Kidney (tissue), 14 donors: ENCODE data around the gene SLC7A8. TPM values are rescaled to one million over a fixed set of nuclear protein-coding genes. Genes with fewer than 3 reads are reported as not detected.
"Not testable (repeated sequence)": the region's sequence is repeated elsewhere in the genome, so short reads cannot be mapped to it uniquely, and the experiment has no call there.

Experiments
- DNase-seq, 5 donors: peaks; one replicate each; pipeline ENCODE4 v3.0.0-alpha.2; 2013 to 2020
- FAIRE-seq: peaks from 2 replicates; lab custom pipeline; 2012; peaks lifted over from hg19 to GRCh38; lab: Jason Lieb, UNC
- H3K27ac ChIP-seq, 2 donors: one replicate each; pipeline ENCODE4 v1.7.0; 2013; ENCODE audit warnings: low read depth in 2 of 2, low read length in 2 of 2, inconsistent platforms in 1 of 2
- H3K27me3 ChIP-seq: one replicate; pipeline ENCODE4 v1.7.1; 2013; ENCODE audit warnings: low read length, inconsistent platforms; ENCODE audit not compliant: control insufficient read depth, insufficient read depth
- H3K36me3 ChIP-seq, 3 donors: one replicate each; pipeline versions ENCODE4 v1.7.0 to v1.7.1; 2013; ENCODE audit warnings: low read length in 3 of 3, control low read depth in 1 of 3, inconsistent platforms in 1 of 3; ENCODE audit not compliant: insufficient read depth in 3 of 3, control insufficient read depth in 2 of 3
- H3K4me1 ChIP-seq, 3 donors: one replicate each; pipeline versions ENCODE4 v1.7.0 to v1.7.1; 2013; ENCODE audit warnings: low read length in 3 of 3, inconsistent platforms in 1 of 3, low read depth in 1 of 3; ENCODE audit not compliant: control insufficient read depth in 2 of 3, insufficient read depth in 2 of 3
- H3K4me3 ChIP-seq, 3 donors: one replicate each; pipeline versions ENCODE4 v1.7.0 to v1.8.1; 2013; ENCODE audit warnings: low read length in 3 of 3, control low read depth in 1 of 3, inconsistent platforms in 1 of 3
- H3K9ac ChIP-seq, 3 donors: one replicate each; pipeline versions ENCODE4 v1.7.0 to v1.7.1; 2013; ENCODE audit warnings: low read length in 3 of 3, control low read depth in 1 of 3, inconsistent platforms in 1 of 3
- H3K9me3 ChIP-seq, 3 donors: one replicate each; pipeline versions ENCODE4 v1.7.0 to v1.7.1; 2013; ENCODE audit warnings: low read length in 3 of 3, control low read depth in 1 of 3, inconsistent platforms in 1 of 3; ENCODE audit not compliant: control insufficient read depth in 2 of 3, insufficient read depth in 1 of 3
- intact Hi-C: fragments of 100-400 bp; cut with DNase I; formaldehyde crosslinking; loops from one replicate; pipeline ENCODE4 v1.11.1; 2022
- polyA plus RNA-seq: library from polyadenylated mRNA; stranded (reverse); fragments of 350-450 nt; fragmentation: Illumina TruSeq; extraction: RNeasy Lipid Tissue Mini Kit (QIAGEN cat#74804); gene quantifications from one replicate; pipeline ENCODE4 v1.2.3, GENCODE V29; 2014; ENCODE audit warnings: low read depth, low replicate concordance; ENCODE audit not compliant: insufficient read depth
- total RNA-seq: library from RNA; stranded (reverse); fragmentation: NEBNext Ultra II Directional; extraction: Animal tissue kit (Norgen Biotek cat#: 25700); gene quantifications from one replicate; pipeline ENCODE4 v1.2.1, GENCODE V29; 2021
- TF ChIP-seq, protein P1 (sequence below): IDR thresholded peaks from 3 replicates; pipeline ENCODE4 v1.5.1; 2012; ENCODE audit warnings: mild to moderate bottlenecking, moderate library complexity, borderline replicate concordance; ENCODE audit not compliant: insufficient read depth; ENCODE audit errors: extremely low read depth
- donor health status: control.
- donor health status: control.
- donor health status: control.
- donor health status: control.
- donor health status: control.
- donor health status: DM: yes; HTN: yes; CAD: no.
- donor health status: Normal renal cell carcinoma (clear cell type).

SLC7A8 gene
- total and polyA plus RNA-seq, 2 donors from 2014 or later, result 22.9 to 210 TPM

- Histone ChIP-seq H3K36me3 (no peaks in the 10 kb centered on the region), H3K9ac (no peak overlapping the region), H3K9me3 (no peaks in the 10 kb centered on the region), H3K4me1 (no peaks in the 10 kb centered on the region), H3K27ac (no peak overlapping the region), H3K4me3 (no peak overlapping the region), H3K27me3 (no peaks in the 10 kb centered on the region)
- FAIRE-seq (no peak), DNase-seq (peak in 2 of 5 donors; percentile 6 to 10)
- intact Hi-C loops, result no loop called here
- TF ChIP-seq, protein P1, sequence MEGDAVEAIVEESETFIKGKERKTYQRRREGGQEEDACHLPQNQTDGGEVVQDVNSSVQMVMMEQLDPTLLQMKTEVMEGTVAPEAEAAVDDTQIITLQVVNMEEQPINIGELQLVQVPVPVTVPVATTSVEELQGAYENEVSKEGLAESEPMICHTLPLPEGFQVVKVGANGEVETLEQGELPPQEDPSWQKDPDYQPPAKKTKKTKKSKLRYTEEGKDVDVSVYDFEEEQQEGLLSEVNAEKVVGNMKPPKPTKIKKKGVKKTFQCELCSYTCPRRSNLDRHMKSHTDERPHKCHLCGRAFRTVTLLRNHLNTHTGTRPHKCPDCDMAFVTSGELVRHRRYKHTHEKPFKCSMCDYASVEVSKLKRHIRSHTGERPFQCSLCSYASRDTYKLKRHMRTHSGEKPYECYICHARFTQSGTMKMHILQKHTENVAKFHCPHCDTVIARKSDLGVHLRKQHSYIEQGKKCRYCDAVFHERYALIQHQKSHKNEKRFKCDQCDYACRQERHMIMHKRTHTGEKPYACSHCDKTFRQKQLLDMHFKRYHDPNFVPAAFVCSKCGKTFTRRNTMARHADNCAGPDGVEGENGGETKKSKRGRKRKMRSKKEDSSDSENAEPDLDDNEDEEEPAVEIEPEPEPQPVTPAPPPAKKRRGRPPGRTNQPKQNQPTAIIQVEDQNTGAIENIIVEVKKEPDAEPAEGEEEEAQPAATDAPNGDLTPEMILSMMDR, result no peak
Measured at GRCh38 chr14:23207146-23207540, 23.7 kb upstream of the SLC7A8 start.

GRCh38 chr14:23206422-23207145, 23.1 kb upstream of the SLC7A8 start:
- H3K4me3 ChIP-seq, result no peak overlapping the region
- H3K27me3 ChIP-seq, result no peaks in the 10 kb centered on the region
- H3K9ac ChIP-seq, result no peak overlapping the region
- TF ChIP-seq, protein P1, result no peak
- intact Hi-C loops, result no loop called here
- no peaks in the 10 kb centered on the region for H3K36me3 ChIP-seq
- H3K27ac ChIP-seq, result no peak overlapping the region
- no peaks in the 10 kb centered on the region for H3K4me1 ChIP-seq
- peak; percentile 35 for FAIRE-seq
- H3K9me3 ChIP-seq, result no peaks in the 10 kb centered on the region
- no peak for DNase-seq

- TF ChIP-seq, protein P1, result no peak
- H3K36me3 ChIP-seq, result no peaks in the 10 kb centered on the region
- no peaks in the 10 kb centered on the region for H3K4me1 ChIP-seq
- H3K27ac ChIP-seq, result no peak overlapping the region
- FAIRE-seq (no peak), DNase-seq (no peak)
- no peaks in the 10 kb centered on the region for H3K9me3 ChIP-seq
- H3K9ac ChIP-seq, result no peak overlapping the region
- intact Hi-C loops, result no loop called here
- no peak overlapping the region for H3K4me3 ChIP-seq
- no peaks in the 10 kb centered on the region for H3K27me3 ChIP-seq
Measured at GRCh38 chr14:23202001-23202400, 18.5 kb upstream of the SLC7A8 start.

- H3K36me3 ChIP-seq, H3K4me1 ChIP-seq, H3K27ac ChIP-seq, H3K9ac ChIP-seq, H3K9me3 ChIP-seq, intact Hi-C loops, H3K27me3 ChIP-seq, H3K4me3 ChIP-seq, DNase-seq, FAIRE-seq: not testable (repeated sequence)
Measured at GRCh38 chr14:23199141-23199540, 15.7 kb upstream of the SLC7A8 start.

- intact Hi-C loops, DNase-seq, H3K4me3 ChIP-seq, H3K9me3 ChIP-seq, H3K27me3 ChIP-seq, H3K36me3 ChIP-seq, H3K9ac ChIP-seq, H3K27ac ChIP-seq, H3K4me1 ChIP-seq, FAIRE-seq: not testable (repeated sequence)
Measured at GRCh38 chr14:23196487-23196886, 13.0 kb upstream of the SLC7A8 start.
